ENCODE data around the gene GPAT3.
A peak's percentile ranks its signal among the peaks of the same experiment; 100 is the strongest.
"Not testable (repeated sequence)": the region's sequence is repeated elsewhere in the genome, so short reads cannot be mapped to it uniquely, and the experiment has no call there.

The GPAT3 gene

GRCh38 chr4:83552924-83553323, 17.0 kb downstream of the GPAT3 start:
- no peak for FAIRE-seq

- FAIRE-seq = no peak
Measured at GRCh38 chr4:83556006-83556707, 20.2 kb downstream of the GPAT3 start.

GRCh38 chr4:83556816-83557215, 20.9 kb downstream of the GPAT3 start:
- FAIRE-seq = no peak

- FAIRE-seq = no peak
Measured at GRCh38 chr4:83558059-83558653, 22.2 kb downstream of the GPAT3 start.

GRCh38 chr4:83558680-83559079, 22.8 kb downstream of the GPAT3 start:
- FAIRE-seq = no peak

- FAIRE-seq = no peak
Measured at GRCh38 chr4:83560523-83560922, 24.6 kb downstream of the GPAT3 start.

GRCh38 chr4:83561381-83561780, 25.5 kb downstream of the GPAT3 start:
- no peak for FAIRE-seq

GRCh38 chr4:83563998-83564397, 28.1 kb downstream of the GPAT3 start:
- FAIRE-seq = no peak

GRCh38 chr4:83568062-83568461, 32.2 kb downstream of the GPAT3 start:
- FAIRE-seq = no peak

GRCh38 chr4:83569429-83569828, 33.5 kb downstream of the GPAT3 start:
- no peak for FAIRE-seq

- no peak for FAIRE-seq
Measured at GRCh38 chr4:83569987-83570386, 34.1 kb downstream of the GPAT3 start.

GRCh38 chr4:83572848-83573247, 36.9 kb downstream of the GPAT3 start:
- no peak for FAIRE-seq

- FAIRE-seq = peak; percentile 71
Measured at GRCh38 chr4:83574247-83574646, 38.3 kb downstream of the GPAT3 start.

GRCh38 chr4:83576237-83576636, 40.3 kb downstream of the GPAT3 start:
- not testable (repeated sequence) for FAIRE-seq

- no peak for FAIRE-seq
Measured at GRCh38 chr4:83581411-83582288, 45.7 kb downstream of the GPAT3 start.

- peak; percentile 79 for FAIRE-seq
Measured at GRCh38 chr4:83582289-83582785, 46.4 kb downstream of the GPAT3 start.

GRCh38 chr4:83585982-83586508, 50.1 kb downstream of the GPAT3 start:
- no peak for FAIRE-seq

- FAIRE-seq = no peak
Measured at GRCh38 chr4:83589279-83589678, 53.4 kb downstream of the GPAT3 start.

GRCh38 chr4:83591056-83591455, 55.1 kb downstream of the GPAT3 start:
- FAIRE-seq = no peak

- FAIRE-seq = no peak
Measured at GRCh38 chr4:83591730-83592129, 55.8 kb downstream of the GPAT3 start.

GRCh38 chr4:83599183-83599582, 63.3 kb downstream of the GPAT3 start:
- no peak for FAIRE-seq

GRCh38 chr4:83603129-83603528, 67.2 kb downstream of the GPAT3 start:
- FAIRE-seq = no peak

- FAIRE-seq = no peak
Measured at GRCh38 chr4:83604321-83604720, 68.4 kb downstream of the GPAT3 start.

Data from islet of Langerhans (tissue), 1 donor.